KMS-11 (cell line): Measurements from ENCODE around the gene UBN1.
"Not testable (repeated sequence)": the region's sequence is repeated elsewhere in the genome, so short reads cannot be mapped to it uniquely, and the experiment has no call there.

Source experiments
- H2AFZ ChIP-seq: fragments of 200-600 bp; sonication (generic); 2 replicates; pipeline ENCODE4 v1.6.1; 2016; ENCODE audit warnings: antibody characterized with exemption, mixed run types, low read depth
- H3K27ac ChIP-seq: fragments of 200-600 bp; sonication (generic); 2 replicates; pipeline ENCODE4 v1.6.1; 2016; ENCODE audit warnings: mild to moderate bottlenecking, mixed run types
- H3K27me3 ChIP-seq: fragments of 200-600 bp; sonication (generic); 2 replicates; pipeline ENCODE4 v1.6.1; 2017; ENCODE audit warnings: mild to moderate bottlenecking, low read depth, mixed run types, moderate library complexity; ENCODE audit not compliant: insufficient read depth
- H3K36me3 ChIP-seq: fragments of 200-600 bp; sonication (generic); 2 replicates; pipeline ENCODE4 v1.6.1; 2017; ENCODE audit warnings: mild to moderate bottlenecking, mixed run types; ENCODE audit not compliant: insufficient read depth
- H3K4me1 ChIP-seq: fragments of 200-600 bp; sonication (generic); 2 replicates; pipeline ENCODE4 v1.6.1; 2016; ENCODE audit warnings: mild to moderate bottlenecking, low read depth, mixed run types; ENCODE audit not compliant: poor library complexity, severe bottlenecking
- H3K4me2 ChIP-seq: fragments of 200-600 bp; sonication (generic); 2 replicates; pipeline ENCODE4 v1.7.0; 2016; ENCODE audit warnings: mild to moderate bottlenecking, mixed run types
- H3K4me3 ChIP-seq: fragments of 200-600 bp; sonication (generic); IDR thresholded peaks from 2 replicates; pipeline ENCODE4 v1.6.1; 2017; ENCODE audit warnings: low read depth, low read length, mixed read lengths; ENCODE audit not compliant: insufficient read depth
- H3K79me2 ChIP-seq: fragments of 200-600 bp; sonication (generic); 2 replicates; pipeline ENCODE4 v1.6.1; 2016; ENCODE audit warnings: low read depth, mixed run types; ENCODE audit not compliant: insufficient read depth
- H3K9ac ChIP-seq: fragments of 200-600 bp; sonication (generic); 2 replicates; pipeline ENCODE4 v1.6.1; 2016; ENCODE audit warnings: mild to moderate bottlenecking, mixed run types
- H4K20me1 ChIP-seq: fragments of 200-600 bp; sonication (generic); 2 replicates; pipeline ENCODE4 v1.6.1; 2016; ENCODE audit warnings: mild to moderate bottlenecking, mixed run types; ENCODE audit not compliant: insufficient read depth
- TF ChIP-seq, protein P1 (sequence below): fragments of 200-600 bp; sonication (generic); conservative IDR thresholded peaks from 2 replicates; pipeline ENCODE4 v1.6.1; 2017; ENCODE audit warnings: low read depth, mild to moderate bottlenecking, antibody characterized with exemption, low read length, moderate library complexity, mixed read lengths

UBN1 gene

DNA sequence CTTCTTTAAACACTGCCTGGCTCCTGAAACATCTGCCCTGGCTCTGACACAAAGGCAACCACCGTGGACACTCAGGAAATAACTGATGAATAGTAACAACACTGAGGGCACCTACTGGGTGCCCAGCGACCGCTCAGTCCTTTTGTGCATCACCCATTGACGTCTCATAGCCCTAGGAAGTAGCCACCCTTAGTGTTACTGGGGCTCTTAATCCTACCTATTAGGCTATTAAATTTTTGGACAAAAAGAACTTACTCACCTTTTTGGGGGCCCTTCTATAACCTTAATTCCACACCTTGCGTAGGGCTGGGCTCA is 78.0 kb downstream of the UBN1 start:
- Histone ChIP-seq H3K27ac (no peak overlapping the region), H3K9ac (no peak overlapping the region), H3K27me3 (no peaks in the 10 kb centered on the region), H3K4me2 (no peak overlapping the region), H3K79me2 (no peaks in the 10 kb centered on the region), H3K4me3 (no peak overlapping the region), H3K4me1 (no peaks in the 10 kb centered on the region), H3K36me3 (no peaks in the 10 kb centered on the region), H2AFZ (no peak overlapping the region), H4K20me1 (no peaks in the 10 kb centered on the region)
- TF ChIP-seq, protein P1, sequence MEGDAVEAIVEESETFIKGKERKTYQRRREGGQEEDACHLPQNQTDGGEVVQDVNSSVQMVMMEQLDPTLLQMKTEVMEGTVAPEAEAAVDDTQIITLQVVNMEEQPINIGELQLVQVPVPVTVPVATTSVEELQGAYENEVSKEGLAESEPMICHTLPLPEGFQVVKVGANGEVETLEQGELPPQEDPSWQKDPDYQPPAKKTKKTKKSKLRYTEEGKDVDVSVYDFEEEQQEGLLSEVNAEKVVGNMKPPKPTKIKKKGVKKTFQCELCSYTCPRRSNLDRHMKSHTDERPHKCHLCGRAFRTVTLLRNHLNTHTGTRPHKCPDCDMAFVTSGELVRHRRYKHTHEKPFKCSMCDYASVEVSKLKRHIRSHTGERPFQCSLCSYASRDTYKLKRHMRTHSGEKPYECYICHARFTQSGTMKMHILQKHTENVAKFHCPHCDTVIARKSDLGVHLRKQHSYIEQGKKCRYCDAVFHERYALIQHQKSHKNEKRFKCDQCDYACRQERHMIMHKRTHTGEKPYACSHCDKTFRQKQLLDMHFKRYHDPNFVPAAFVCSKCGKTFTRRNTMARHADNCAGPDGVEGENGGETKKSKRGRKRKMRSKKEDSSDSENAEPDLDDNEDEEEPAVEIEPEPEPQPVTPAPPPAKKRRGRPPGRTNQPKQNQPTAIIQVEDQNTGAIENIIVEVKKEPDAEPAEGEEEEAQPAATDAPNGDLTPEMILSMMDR: no peak

DNA sequence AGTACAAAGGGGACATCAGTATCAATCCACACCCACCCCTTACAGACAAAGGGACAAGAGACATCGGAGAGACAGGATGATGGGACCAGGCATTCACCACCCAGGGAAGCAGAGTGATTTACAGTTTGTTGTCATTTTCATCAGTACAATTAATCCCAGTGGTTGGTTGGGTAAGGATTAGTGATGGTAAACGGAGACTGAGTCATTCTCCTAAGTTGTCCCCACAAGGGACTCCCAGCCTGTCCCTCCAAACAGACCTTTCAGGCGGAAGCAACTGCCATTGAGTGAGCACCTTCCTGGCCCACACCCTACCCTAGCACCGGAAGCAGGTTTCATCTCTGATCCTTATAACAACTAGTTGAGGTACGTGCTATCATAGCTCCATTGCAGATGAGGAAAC is 78.5 kb downstream of the UBN1 start:
- Histone ChIP-seq H4K20me1 (no peaks in the 10 kb centered on the region), H2AFZ (no peak overlapping the region), H3K36me3 (no peaks in the 10 kb centered on the region), H3K27ac (no peak overlapping the region), H3K4me3 (no peak overlapping the region), H3K27me3 (no peaks in the 10 kb centered on the region), H3K4me2 (no peak overlapping the region), H3K79me2 (no peaks in the 10 kb centered on the region), H3K9ac (no peak overlapping the region), H3K4me1 (no peaks in the 10 kb centered on the region)
- TF ChIP-seq, protein P1: no peak

DNA sequence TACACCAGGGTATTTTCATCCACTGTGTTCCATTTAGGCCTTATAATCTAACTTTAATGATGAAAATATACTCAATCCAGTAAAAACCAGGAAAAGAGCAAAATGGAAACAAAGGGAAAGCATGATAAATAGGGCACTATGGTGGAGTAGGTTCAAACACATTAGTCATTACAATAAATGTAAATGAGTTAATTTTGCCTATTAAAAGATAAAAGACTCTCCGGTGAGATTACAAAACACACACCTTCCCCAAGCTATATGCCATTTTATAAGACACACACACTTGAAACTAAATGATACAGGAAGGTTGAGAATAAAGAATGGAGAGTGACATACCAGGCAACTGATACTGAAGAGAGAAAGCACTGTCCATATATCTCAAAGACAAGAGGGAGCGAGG is 79.6 kb downstream of the UBN1 start:
- no peaks in the 10 kb centered on the region for H3K36me3 ChIP-seq
- no peaks in the 10 kb centered on the region for H3K4me1 ChIP-seq
- no peaks in the 10 kb centered on the region for H4K20me1 ChIP-seq
- H2AFZ ChIP-seq: no peak overlapping the region
- H3K9ac ChIP-seq: no peak overlapping the region
- no peaks in the 10 kb centered on the region for H3K27me3 ChIP-seq
- TF ChIP-seq, protein P1: no peak
- no peak overlapping the region for H3K4me2 ChIP-seq
- no peak overlapping the region for H3K4me3 ChIP-seq
- H3K27ac ChIP-seq: no peak overlapping the region
- H3K79me2 ChIP-seq: no peaks in the 10 kb centered on the region

DNA sequence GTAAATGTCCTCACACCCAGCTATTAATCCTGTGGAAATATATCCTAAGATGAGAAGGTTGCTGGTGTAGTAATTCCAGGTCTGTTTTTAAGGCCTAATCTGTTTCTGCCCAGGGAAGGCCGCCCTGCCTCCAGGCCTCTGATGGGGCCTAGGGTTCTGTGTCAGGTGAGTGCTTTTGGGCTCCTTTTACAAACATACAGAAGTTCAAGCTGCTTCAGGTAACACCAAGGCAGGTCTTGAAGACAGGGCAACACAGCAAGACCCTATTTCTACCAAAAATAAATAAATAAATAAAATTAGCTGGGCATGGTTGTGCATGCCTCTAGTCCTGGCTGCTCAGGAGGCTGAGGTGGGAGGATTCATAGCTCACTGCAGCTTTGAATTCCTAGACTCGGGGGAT is 80.4 kb downstream of the UBN1 start:
- Histone ChIP-seq H2AFZ (no peak overlapping the region), H3K4me1 (no peaks in the 10 kb centered on the region), H3K9ac (no peak overlapping the region), H3K79me2 (no peaks in the 10 kb centered on the region), H3K27me3 (no peaks in the 10 kb centered on the region), H4K20me1 (no peaks in the 10 kb centered on the region), H3K4me2 (no peak overlapping the region), H3K4me3 (no peak overlapping the region), H3K27ac (no peak overlapping the region), H3K36me3 (no peaks in the 10 kb centered on the region)
- TF ChIP-seq, protein P1: no peak

DNA sequence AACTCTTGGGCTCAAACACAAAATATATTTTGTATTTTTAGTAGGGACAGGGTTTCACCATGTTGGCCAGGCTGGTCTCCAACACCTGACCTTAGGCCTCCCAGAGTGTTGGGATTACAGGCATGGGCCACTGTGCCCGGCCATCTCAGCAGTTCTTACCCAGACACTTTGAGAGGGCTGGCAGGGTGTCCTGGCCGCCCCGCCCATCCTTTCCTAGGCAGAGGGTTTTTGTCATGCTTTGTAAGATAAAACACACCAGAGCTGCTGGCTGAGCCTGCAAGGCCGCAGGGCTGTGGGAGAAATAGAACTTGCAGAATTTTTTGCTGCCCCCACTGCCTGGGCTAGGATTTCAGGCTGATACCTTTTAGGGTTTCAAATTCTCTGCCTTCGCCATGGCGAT is 80.9 kb downstream of the UBN1 start:
- no peaks in the 10 kb centered on the region for H4K20me1 ChIP-seq

DNA sequence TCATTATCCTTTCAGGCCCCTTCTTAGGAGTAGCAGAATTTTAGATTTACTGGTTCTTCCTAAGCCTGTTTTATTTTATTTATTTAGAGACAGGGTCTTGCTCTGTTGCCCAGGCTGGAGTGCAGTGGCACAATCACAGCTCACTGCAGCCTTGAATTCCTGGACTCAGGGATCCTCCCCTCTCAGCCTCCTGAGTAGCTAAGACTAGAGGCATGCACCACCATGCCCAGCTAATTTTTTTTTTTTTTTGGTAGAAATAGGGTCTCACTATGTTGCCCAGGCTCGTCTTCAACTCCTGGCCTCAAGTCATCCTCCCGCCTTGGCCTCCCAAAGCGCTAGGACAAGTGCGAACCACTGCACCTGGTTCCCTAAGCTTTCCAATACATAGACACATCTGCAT is 82.3 kb downstream of the UBN1 start:
- H3K4me3 ChIP-seq, H2AFZ ChIP-seq, H3K27ac ChIP-seq, H3K4me1 ChIP-seq, H3K36me3 ChIP-seq, H3K4me2 ChIP-seq, H3K9ac ChIP-seq, H3K79me2 ChIP-seq, H3K27me3 ChIP-seq, H4K20me1 ChIP-seq: not testable (repeated sequence)

More for the DNA sequence above, 80.9 kb downstream of the UBN1 start:
- H3K36me3 ChIP-seq: no peaks in the 10 kb centered on the region
- no peaks in the 10 kb centered on the region for H3K79me2 ChIP-seq
- no peaks in the 10 kb centered on the region for H3K4me1 ChIP-seq
- no peak overlapping the region for H3K4me2 ChIP-seq
- H3K4me3 ChIP-seq: no peak overlapping the region
- no peaks in the 10 kb centered on the region for H3K27me3 ChIP-seq
- H3K9ac ChIP-seq: no peak overlapping the region
- H2AFZ ChIP-seq: no peak overlapping the region
- TF ChIP-seq, protein P1: no peak
- H3K27ac ChIP-seq: no peak overlapping the region
